GDM1 (cell line): Measurements from ENCODE around the gene MOBP.
"Not testable (repeated sequence)": the region's sequence is repeated elsewhere in the genome, so short reads cannot be mapped to it uniquely, and the experiment has no call there.

ENCODE experiments used
- DNase-seq: peaks from one replicate; lab custom pipeline; 2025; lab: John Stamatoyannopoulos, UW

Gene MOBP

GRCh38 chr3:39453134-39453533, 14.3 kb upstream of the MOBP start:
- DNase-seq: no peak

DNA sequence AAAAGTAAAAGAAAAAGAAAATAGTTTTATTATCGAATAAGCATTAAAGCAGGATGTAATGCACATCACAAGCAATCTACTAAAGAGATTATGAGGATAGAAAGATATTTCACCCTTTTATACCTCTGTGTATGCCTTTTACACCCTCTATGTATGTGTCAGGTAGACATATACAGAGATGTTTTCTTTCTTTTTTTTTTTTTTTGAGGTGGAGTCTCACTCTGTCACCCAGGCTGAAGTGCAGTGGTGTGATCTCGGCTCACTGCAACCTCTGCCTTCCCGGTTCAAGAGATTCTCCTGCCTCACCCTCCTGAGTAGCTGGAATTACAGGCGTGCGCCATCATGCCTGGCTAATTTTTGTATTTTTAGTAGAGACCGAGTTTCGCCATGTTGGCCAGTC, 13.6 kb upstream of the MOBP start:
- not testable (repeated sequence) for DNase-seq

- DNase-seq: no peak
These were observed 12.8 kb upstream of the MOBP start for GRCh38 chr3:39454591-39455217.

DNA sequence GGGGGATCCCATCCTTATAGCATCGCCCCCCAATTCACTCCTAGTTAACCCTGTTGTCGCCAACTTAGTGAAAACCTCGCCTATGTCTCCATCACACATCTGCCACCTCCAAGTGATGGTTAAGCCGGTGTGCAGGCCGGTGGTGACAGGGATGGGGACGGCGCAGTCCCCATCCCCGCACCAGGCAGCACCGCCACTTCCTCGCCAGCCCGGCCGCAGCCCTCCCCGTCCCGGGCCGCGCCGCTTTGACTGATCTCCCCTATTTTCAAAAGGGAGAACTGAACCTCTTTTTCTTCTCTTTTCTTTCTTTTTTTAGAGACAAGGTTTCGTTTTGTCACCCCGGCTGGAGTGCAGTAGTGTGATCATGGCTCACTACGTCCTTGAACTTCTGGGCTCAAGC, 11.3 kb upstream of the MOBP start:
- no peak for DNase-seq

- no peak for DNase-seq
These were observed 10.1 kb upstream of the MOBP start for GRCh38 chr3:39457361-39457760.

- not testable (repeated sequence) for DNase-seq
These were observed 8.9 kb upstream of the MOBP start for GRCh38 chr3:39458579-39458978.

DNA sequence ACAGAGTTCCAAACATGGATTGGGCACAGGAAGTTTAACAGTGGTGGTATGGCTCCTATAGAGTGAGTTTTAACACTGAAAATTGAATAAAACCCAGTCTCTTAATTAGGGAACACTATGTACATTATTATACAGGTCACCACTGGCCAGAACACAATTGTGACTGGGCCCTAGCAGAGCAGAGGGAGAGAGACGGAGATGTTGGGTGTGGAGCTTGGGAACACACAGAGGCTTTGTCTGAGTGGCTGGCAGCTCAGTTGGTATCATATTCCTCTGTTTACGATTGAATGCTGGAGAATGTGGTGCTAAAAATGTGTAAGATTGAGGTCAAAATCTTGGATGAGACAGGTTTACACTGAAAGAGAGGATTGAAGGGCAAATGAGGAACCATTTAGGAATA, 6.8 kb upstream of the MOBP start:
- DNase-seq: no peak

DNA sequence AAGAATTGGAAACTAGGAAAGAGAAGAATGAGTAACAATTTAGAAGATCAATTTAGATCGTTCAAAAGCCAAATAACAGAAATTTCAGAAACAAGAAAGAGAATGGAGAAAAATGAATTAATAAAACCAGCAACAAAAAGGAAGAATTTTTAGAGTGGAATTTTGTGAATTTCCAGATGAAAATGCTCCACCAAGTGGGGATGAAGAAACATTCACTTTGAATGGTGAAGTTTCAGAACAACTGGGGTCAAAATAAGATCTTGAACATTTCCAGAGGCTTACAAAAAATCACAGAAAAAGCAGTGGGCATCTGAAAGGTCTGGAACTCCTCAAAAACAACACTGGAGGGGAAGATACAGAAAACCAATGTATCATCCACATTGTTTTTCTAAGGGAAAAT, 4.2 kb upstream of the MOBP start:
- no peak for DNase-seq

- no peak for DNase-seq
These were observed 492 bp upstream of the MOBP start for GRCh38 chr3:39466988-39467387.

GRCh38 chr3:39468108-39468436, 592 bp downstream of the MOBP start:
- no peak for DNase-seq

GRCh38 chr3:39469258-39469657, 1.8 kb downstream of the MOBP start:
- no peak for DNase-seq

DNA sequence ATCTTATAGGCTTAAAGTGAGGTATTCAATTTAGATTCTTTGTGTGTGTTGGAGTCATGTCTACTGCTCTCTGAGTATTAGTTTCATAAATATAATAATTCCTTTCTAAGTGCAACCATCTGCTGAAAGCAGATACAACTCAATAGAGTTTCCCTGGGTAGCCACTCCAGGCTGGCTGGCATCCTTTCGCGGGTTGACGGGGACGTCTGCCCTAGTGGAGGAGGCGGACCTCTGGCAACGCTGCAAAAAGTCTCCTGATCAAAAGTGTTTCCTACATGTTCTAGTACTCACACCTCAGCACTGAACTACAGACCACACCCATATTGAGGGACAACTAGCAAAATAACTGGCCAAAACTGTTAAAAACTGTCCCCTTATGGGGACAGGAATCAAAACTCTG, 2.5 kb downstream of the MOBP start:
- no peak for DNase-seq

DNA sequence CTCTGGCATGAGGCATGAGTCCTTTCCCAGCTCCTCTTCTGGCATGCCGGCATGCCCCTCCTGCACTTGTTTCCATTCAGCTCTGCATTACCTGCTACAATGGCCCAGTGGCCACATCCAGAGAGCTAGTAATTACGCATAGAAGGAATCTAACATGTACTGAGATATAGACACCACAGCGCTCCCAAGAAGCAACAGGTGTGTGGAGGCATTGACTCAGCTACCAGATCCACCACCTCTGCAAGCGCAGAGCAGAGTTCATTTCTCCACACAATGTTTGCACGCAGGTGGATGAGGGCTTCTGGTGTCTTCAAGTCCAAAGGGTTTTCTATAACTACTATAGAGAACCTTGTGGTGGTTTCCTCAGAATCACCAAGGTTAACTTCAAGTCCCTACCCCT, 4.2 kb downstream of the MOBP start:
- no peak for DNase-seq

DNA sequence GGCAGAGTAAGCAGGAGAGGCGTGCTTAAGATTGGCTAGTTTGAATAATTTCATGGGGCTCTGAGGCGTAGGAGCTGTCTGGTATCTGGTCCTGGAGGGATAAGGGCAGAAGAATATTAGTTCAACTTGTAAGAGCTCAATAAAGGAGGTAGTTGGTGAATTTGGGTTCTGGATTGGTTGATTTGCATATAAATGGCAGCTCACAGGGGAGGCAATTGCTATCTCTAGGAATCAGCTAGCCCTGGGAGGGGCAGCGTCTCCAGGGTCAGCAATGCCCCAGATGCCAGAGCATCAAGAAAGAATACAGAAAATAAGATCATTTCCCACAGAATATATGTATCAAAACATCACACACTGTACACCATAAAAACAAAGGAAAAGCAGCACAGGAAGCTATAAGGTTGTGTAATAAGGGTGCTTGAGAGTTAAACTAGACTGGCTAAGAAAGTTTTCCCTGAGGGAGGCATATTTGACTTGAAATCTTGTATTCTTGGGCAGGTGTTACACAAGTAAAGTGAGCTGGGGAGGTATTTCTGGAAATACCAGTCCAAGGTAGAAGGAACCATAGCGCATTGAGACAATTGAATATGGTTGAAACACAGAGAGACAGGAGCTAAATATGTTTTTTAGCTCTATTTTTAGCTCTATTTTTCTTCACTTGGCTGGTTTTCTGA, 6.1 kb downstream of the MOBP start:
- no peak for DNase-seq

DNA sequence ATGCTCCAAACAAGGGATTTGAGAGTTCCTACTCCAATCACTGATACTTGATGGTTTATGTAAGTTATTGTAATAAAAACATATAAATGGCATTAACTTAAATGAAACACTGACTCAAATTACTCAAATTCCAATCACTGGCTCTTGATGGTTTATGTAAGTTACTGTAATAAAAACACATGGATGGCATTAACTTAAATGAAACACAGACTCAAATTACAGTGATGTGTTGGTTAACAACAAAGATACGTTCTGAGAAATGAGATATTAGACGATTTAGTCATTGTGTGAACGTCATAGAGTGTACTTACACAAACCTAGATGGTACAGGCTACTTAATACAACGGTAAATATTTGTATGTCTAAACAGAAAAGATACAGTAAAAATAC, 6.6 kb downstream of the MOBP start:
- DNase-seq: no peak

- no peak for DNase-seq
These were observed 9.3 kb downstream of the MOBP start for GRCh38 chr3:39476783-39477182.

DNA sequence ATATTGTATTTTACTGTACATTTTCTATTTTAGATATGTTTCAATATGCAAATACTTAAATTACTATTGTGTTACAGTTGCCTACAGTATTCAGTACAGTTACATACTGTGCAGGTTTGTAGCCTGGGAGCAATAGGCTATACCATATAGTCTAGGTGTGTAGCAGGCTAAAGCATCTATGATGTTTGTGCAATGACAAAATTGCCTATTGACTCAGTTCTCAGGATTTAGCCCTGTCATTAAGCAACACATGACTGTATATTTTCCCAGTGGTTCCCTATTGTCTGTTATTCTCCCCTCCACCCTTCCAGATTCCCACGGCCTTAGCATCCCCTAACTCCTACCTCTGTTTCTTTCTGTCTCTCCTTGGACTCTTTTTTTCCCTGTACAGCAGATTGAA, 10.7 kb downstream of the MOBP start:
- no peak for DNase-seq

GRCh38 chr3:39479701-39480414, 12.4 kb downstream of the MOBP start:
- no peak for DNase-seq

GRCh38 chr3:39485547-39485946, 18.1 kb downstream of the MOBP start:
- no peak for DNase-seq

- DNase-seq: no peak
These were observed 23.5 kb downstream of the MOBP start for GRCh38 chr3:39491014-39491413.

DNA sequence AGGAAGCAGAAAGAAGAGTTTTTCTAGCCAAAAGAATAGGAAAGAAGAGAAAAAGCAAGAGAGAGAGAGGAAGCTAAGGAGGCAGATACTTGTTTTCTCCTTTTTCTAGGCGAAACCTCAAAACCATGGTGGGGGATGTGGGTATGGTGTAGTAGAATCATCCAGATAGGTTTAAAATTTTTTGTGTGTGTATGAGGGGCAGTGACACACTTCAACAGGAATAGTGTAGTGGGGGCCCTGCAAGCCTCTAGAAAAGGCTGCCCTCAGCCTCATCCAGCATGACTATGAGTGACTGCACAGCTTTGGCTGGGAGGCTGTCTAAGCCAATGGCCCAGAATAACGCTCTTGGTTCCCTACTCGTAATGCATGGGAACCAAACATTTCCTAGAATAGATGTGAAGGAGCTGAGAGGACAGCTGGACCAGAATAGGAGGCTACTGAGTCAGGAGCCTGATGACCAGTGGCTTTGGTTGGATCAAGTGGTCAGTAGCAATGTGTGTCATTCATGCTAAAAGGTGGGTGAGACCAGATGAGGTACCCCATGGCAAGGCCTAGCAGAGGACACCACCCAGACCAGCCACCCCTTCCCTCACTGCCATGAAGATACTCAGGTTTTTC, 24.4 kb downstream of the MOBP start:
- no peak for DNase-seq

- no peak for DNase-seq
These were observed 27.3 kb downstream of the MOBP start for GRCh38 chr3:39494781-39495180.

- no peak for DNase-seq
These were observed 30.3 kb downstream of the MOBP start for GRCh38 chr3:39497753-39498152.
